Lower leg skin (tissue), 4 donors: ENCODE results near the gene RCAN3. TPM values are rescaled to one million over a fixed set of nuclear protein-coding genes. Genes with fewer than 3 reads are reported as not detected.
A peak's percentile ranks its signal among the peaks of the same experiment; 100 is the strongest.

Experiments
- DNase-seq, 2 donors: peaks; one replicate each; pipeline ENCODE4 v3.0.0-alpha.2; 2019; ENCODE audit warnings: low spot score in 2 of 2
- H3K4me3 ChIP-seq: fragments of 200-600 bp; sonication (generic); 2 replicates; pipeline ENCODE4 v1.5.1; 2017; ENCODE audit warnings: mild to moderate bottlenecking, low read depth; ENCODE audit not compliant: poor library complexity, severe bottlenecking
- POLR2A ChIP-seq, 2 donors: fragments of 450-650 bp; IDR thresholded peaks; one replicate each; pipeline ENCODE4 v1.6.1; 2016 to 2017; ENCODE audit warnings: antibody characterized with exemption in 2 of 2, mild to moderate bottlenecking in 1 of 2, moderate library complexity in 1 of 2
- WGBS, 2 donors: methylation state at CpG; one replicate each; pipeline ENCODE4 v1.1.5; 2018; 5-methylcytosine and 5-hydroxymethylcytosine counted together
- intact Hi-C: fragments of 100-400 bp; cut with DNase I; formaldehyde crosslinking; loops from one replicate; pipeline ENCODE4 v1.15.0; 2023; ENCODE audit warnings: low total_unique reads
- total RNA-seq, 4 donors: library from RNA; depleted of rRNA; stranded (reverse); fragments of >200 nt; gene quantifications; one replicate each; pipeline ENCODE4 v1.1.0, GENCODE V29; 2016
- TF ChIP-seq, protein P1 (sequence below), 3 donors: fragments of 450-650 bp; IDR thresholded peaks; one replicate each; pipeline ENCODE4 v1.5.1; 2016; ENCODE audit warnings: antibody characterized with exemption in 3 of 3, mild to moderate bottlenecking in 3 of 3, moderate library complexity in 2 of 3

RCAN3 gene
- total RNA-seq, 4 donors from 2014 or later, result 24.0 to 38.0 (median 29.4) TPM

DNA sequence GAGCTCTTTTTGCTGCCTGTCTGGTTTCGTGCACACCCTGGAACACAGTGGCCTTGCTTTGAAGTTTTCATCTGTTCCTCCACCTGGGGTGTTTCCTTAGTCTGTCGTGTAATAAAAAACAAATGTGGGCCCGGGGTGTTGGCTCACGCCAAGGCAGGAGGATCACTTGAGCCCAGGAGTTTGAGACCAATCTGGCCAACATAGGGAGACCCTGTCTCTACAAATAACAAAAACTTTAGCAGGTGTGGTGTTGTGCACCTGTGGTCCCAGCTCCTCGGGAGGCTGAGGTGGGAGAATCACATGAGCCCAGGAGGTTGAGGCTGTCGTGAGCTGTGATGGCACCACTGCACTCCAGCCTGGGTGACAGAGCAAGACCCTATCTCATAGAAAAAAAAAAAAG is 57.7 kb downstream of the RCAN3 start:
- intact Hi-C loops, result no loop called here
- no peak overlapping the region for H3K4me3 ChIP-seq
- DNase-seq, result peak in 1 of 2 donors; percentile 28
- WGBS, 2 donors, result 71 to 75% methylated on average over 6 of the region's 6 CpGs
- no peak for TF ChIP-seq POLR2A (IDR thresholded peaks at IDR 0.05)
- TF ChIP-seq, protein P1, sequence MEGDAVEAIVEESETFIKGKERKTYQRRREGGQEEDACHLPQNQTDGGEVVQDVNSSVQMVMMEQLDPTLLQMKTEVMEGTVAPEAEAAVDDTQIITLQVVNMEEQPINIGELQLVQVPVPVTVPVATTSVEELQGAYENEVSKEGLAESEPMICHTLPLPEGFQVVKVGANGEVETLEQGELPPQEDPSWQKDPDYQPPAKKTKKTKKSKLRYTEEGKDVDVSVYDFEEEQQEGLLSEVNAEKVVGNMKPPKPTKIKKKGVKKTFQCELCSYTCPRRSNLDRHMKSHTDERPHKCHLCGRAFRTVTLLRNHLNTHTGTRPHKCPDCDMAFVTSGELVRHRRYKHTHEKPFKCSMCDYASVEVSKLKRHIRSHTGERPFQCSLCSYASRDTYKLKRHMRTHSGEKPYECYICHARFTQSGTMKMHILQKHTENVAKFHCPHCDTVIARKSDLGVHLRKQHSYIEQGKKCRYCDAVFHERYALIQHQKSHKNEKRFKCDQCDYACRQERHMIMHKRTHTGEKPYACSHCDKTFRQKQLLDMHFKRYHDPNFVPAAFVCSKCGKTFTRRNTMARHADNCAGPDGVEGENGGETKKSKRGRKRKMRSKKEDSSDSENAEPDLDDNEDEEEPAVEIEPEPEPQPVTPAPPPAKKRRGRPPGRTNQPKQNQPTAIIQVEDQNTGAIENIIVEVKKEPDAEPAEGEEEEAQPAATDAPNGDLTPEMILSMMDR (IDR thresholded peaks at IDR 0.05), result no peak

DNA sequence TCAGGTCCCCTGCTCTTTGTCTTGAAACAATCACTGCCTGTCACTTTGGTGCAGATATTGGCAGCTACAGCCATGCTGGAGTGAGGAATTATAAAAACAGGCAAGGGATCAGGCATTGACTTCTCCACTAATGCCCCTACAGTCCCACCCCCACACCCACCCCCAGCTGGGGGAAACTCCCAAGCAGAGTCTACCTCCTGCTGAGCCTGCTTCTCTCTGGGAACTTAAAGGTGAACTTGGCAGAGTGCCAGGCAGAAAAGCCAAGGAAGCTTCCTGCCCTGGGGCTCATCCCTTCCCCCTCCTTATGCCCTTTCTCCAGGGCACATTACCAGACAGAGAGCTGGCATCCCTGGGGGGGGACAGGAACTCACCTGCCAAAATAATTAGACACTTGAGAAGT is 60.0 kb downstream of the RCAN3 start:
- no peak for TF ChIP-seq POLR2A (IDR thresholded peaks at IDR 0.05)
- TF ChIP-seq, protein P1 (IDR thresholded peaks at IDR 0.05), result no peak
- intact Hi-C loops, result no loop called here
- H3K4me3 ChIP-seq, result no peak overlapping the region
- no peak for DNase-seq

DNA sequence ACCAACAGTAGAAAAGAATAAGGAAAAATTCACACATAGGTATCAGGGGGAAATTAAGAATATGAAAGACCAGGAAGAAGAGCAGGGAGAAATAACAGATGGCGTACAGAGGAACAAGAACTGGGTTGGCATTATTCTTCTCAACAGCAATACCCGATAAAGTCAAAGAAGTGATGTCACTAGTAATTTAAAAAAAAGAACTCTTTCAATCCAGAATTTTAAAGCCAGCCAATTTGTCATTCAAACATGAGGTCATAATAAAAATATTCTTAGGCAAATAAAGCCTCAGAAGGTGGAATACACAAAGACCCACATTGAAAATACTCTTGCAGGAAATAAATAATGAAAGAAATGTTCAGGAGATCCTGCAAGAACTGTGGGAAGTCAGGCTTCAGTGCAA is 62.1 kb downstream of the RCAN3 start:
- WGBS, 2 donors, result 54 to 61% methylated on average over 2 of the region's 2 CpGs
- TF ChIP-seq, protein P1 (IDR thresholded peaks at IDR 0.05), result no peak
- TF ChIP-seq POLR2A (IDR thresholded peaks at IDR 0.05), result no peak
- DNase-seq, result no peak
- intact Hi-C loops, result no loop called here
- no peak overlapping the region for H3K4me3 ChIP-seq

DNA sequence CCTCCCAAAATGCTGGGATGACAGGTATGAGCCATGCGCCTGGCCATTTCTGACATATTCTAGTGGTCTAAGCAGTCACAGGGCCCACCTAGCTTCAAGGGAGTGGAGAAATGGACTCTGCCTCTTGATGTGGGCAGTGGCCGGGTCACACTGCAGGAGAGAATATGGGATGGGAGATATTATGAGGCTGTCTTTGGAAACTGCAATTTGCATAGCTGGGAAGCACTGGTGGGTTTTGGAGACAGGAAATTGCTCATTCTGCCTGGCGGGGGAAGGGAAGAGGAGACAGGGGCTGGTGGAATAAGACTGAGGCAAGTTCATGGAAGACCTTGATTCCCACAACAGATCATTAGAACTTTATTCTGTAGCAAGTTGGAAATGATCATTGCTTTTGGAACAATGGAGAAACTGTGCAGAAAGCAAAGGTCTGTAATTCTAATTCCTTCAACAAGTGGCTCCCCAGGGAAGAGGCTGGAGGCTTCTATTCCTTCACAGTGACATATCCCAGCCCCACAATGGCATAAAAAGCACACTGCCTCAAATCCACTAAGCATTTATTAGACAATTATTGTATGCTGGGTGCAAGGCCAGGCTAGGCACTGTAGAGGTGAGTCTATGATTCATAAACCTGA is 63.7 kb downstream of the RCAN3 start:
- 78 to 85% methylated on average over 3 of the region's 3 CpGs for WGBS, 2 donors
- no peak overlapping the region for H3K4me3 ChIP-seq
- intact Hi-C loops, result no loop called here
- no peak for DNase-seq
- no peak for TF ChIP-seq POLR2A (IDR thresholded peaks at IDR 0.05)
- TF ChIP-seq, protein P1 (IDR thresholded peaks at IDR 0.05), result no peak

DNA sequence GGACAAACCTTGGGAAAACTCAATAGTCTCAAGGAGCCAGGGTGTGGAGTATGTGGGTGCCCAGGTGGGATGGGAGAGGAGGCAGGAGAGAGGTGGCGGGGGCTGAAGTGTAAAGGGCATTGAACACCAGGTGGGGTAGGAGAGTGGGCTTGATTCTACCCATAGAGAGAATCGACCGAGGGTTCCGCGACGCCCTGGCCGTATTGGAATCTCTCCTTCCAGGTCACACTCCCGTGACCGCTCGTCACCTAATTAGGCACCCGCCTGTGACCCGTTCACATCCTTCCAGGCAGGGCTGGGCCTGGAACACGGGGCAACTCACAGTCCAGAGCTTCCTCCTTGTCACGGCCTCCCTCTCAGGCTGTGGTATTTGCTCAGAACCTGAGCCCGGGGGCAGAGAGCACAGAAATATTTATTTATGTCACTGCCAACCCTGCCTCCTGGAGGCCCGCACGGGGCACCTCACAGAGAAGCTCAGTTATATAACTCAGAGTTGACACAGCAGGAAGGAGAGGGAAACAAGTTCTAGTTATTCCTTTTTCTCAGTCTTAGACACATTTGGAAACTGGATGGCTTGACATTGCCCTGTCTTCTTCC is 65.3 kb downstream of the RCAN3 start:
- no peak for TF ChIP-seq POLR2A (IDR thresholded peaks at IDR 0.05)
- TF ChIP-seq, protein P1 (IDR thresholded peaks at IDR 0.05), result no peak
- 35 to 45% methylated on average over 17 of the region's 17 CpGs for WGBS, 2 donors
- intact Hi-C loops, result no loop called here
- DNase-seq, result peak in 1 of 2 donors; percentile 23
- no peak overlapping the region for H3K4me3 ChIP-seq

DNA sequence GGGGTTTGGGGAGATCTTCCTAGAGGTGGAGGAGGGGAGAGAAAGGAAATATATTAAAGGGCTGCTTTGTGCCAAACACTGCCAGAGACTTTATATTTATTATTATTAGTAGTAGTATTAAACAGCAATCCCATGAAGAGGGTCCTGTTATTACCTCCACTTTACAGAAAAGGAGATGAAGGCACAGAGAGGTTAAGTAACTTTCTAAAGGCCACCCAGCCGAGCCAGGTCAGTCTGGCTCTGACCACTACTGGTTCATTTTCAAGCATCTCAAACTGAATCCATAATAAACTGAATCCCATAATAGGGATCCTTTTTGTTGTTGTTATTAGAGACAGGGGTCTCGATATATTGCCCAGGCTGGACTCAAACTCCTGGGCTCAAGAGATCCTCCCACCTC is 65.8 kb downstream of the RCAN3 start:
- WGBS, 2 donors, result 85 to 94% methylated on average over 2 of the region's 2 CpGs
- no peak overlapping the region for H3K4me3 ChIP-seq
- TF ChIP-seq POLR2A (IDR thresholded peaks at IDR 0.05), result no peak
- TF ChIP-seq, protein P1 (IDR thresholded peaks at IDR 0.05), result no peak
- no peak for DNase-seq
- intact Hi-C loops, result no loop called here
